GM18499 (cell line): ENCODE data around the gene UBE2Z.
"Not testable (repeated sequence)": the region's sequence is repeated elsewhere in the genome, so short reads cannot be mapped to it uniquely, and the experiment has no call there.

Experiments used
- ATAC-seq: cut with Tn5 transposase; IDR thresholded peaks from one replicate; pipeline ENCODE4 v1.9.1; 2021; ENCODE audit warnings: moderate number of reproducible peaks; ENCODE audit not compliant: insufficient read depth, unreplicated experiment

UBE2Z gene

DNA sequence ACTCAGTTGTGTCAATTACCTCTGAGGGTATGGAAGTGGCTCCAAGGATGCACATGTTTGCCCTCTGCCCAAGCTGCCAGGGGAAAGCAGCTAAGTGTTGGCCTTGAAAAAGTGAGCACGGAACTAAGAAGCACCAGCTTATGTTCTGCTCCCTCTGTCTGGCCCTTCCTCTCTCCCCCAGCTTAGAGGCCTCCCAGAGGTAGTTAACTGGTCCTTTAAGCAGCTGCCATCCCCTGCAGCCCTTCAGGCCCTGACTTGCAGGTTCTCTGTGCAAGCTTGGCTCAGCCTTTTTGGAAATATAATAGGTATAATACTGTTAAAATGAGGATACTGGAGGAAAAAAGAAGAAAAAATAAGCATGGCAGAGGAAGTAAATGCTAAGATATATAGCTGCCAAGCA, 7.0 kb upstream of the UBE2Z start:
- no peak for ATAC-seq

- ATAC-seq: no peak
These were observed 4.8 kb upstream of the UBE2Z start for GRCh38 chr17:48903401-48903800.

- no peak for ATAC-seq
These were observed 3.8 kb upstream of the UBE2Z start for GRCh38 chr17:48904428-48904827.

- no peak for ATAC-seq
These were observed 2.2 kb upstream of the UBE2Z start for GRCh38 chr17:48905987-48906515.

- ATAC-seq: no peak
These were observed 527 bp upstream of the UBE2Z start for GRCh38 chr17:48907713-48908046.

GRCh38 chr17:48908853-48909394, 717 bp downstream of the UBE2Z start:
- no peak for ATAC-seq

GRCh38 chr17:48909783-48910182, 1.6 kb downstream of the UBE2Z start:
- no peak for ATAC-seq

GRCh38 chr17:48910370-48910769, 2.2 kb downstream of the UBE2Z start:
- ATAC-seq: no peak

GRCh38 chr17:48912476-48912875, 4.3 kb downstream of the UBE2Z start:
- ATAC-seq: no peak

GRCh38 chr17:48915459-48916282, 7.5 kb downstream of the UBE2Z start:
- ATAC-seq: peak; percentile 78

- ATAC-seq: no peak
These were observed 17.2 kb downstream of the UBE2Z start for GRCh38 chr17:48925251-48925990.

- ATAC-seq: no peak
These were observed 17.8 kb downstream of the UBE2Z start for GRCh38 chr17:48925991-48926342.

- ATAC-seq: no peak
These were observed 20.0 kb downstream of the UBE2Z start for GRCh38 chr17:48927978-48928745.

- no peak for ATAC-seq
These were observed 20.9 kb downstream of the UBE2Z start for GRCh38 chr17:48928876-48929811.

DNA sequence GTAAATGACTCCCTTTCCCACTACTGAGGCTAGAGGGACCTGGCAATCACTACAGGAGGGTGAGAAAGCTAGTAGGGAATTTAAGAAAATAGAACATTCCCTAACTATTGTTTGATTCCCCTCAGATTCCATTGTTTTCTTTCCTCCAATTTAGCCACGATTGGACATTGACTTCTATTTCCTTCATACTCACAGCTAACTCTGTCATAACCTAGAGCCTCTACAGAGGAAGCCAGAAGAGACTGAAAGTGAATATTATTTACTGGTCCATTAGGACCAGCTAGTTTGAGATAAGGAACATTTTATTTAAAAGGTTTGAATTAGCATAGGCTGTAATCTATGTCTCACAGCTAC, 21.6 kb downstream of the UBE2Z start:
- ATAC-seq: no peak

DNA sequence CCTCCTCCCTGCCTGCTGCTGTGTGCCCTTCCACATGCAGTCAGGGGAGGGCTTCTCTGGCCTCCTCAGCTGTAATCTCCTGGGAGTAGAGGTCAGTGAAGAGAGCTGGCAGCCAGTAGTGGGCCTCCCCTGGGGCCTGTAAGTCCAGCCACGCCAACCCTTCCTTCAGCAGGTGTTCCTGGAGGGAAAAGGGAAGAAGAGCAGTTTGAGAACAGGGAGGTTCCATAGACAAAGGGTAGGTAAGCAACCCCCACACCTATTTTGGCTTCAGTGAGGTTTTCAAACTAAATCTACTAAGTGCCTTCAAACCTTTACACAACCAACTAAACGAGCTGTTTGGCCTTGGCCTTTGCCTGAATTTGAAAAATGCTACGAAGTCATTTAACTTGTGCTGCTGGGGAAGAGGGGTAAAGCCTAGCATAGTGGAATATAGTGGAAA, 22.2 kb downstream of the UBE2Z start:
- ATAC-seq: no peak

DNA sequence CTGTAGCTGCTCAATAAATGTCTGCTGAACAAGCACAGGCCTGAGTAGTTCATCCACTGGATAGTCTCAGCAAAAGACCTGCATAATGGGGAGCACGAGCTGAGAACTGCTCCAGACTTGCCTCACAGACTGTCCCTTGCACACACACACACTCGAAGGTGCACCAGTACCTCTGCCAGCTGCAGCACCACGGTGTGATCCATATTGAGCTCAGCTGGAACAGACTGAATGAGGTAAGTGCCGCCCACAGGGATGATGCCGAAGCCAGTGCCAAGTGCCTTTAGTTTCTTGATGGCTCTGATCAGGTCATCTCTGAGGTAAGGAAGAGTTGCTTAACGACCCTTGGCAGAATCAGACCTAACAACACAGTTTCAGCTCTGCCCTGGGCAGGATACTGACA, 24.8 kb downstream of the UBE2Z start:
- no peak for ATAC-seq

DNA sequence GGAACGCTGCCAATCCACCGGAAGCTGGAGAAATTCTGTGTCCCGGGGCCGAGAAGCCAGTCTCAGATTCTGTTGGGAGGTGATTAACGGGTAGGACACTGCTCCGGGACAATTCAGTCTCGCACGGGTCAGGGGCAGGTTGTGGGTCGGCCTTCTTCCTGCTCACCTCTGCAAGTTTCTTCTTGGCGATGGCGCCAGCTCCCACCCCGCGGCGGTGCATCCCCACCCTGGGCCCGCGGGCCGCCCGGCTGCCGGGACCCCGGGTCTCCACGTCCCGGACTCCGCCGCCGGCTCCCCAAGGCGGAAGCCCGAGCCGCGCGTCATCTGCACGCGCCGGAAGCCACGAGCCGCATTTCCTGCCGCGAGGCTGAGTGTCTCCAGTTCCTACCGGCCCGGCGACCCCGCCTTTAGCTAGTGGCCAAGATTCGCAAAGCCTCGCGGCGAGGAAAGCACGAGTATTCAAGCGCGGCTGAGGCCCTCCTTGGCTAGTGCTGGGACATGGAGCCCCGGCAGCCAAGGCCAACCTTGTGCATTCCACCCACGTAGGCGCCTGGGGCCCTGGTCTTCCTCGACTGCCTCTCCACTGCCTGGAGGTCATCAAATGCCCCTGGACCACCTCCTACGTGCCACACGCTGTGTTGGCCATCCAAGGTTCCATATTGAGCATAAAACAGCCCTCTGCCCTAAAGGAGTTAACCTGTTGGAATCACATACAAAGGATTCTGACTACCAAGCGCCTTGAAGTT, 36.5 kb downstream of the UBE2Z start, which contains the start of gene SNF8:
Gene SNF8, minus strand, starts transcription at position 328 of the 746 bp plus-strand sequence. Its CDS starts 108 bp downstream, at position 220.
- peak; percentile 54 for ATAC-seq

DNA sequence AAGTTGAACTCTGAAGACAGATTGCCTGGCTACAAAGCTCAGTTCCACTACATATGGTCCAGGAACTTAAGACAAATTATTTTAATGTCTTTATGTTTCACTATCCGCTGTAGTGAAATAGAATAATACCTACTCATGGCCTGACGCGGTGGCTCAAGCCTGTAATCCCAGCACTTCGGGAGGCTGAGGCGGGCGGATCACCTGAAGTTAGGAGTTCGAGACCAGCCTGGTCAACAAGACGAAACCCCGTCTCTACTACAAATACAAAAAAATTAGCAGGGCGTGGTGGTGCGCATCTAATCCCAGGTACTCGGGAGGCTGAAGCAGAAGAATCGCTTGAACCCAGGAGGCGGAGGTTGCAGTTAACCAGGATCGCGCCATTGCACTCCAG, 37.0 kb downstream of the UBE2Z start:
- not testable (repeated sequence) for ATAC-seq
